Measurements from ENCODE around the gene NDRG4.
A peak's percentile ranks its signal among the peaks of the same experiment; 100 is the strongest.

GRCh38 chr16:58499615-58500351, at the start of gene NDRG4:
- TF ChIP-seq USF2 (IDR thresholded peaks at IDR 0.05; ENCODE audit: borderline replicate concordance, low read depth, low read length) (no peak), CTCF (IDR thresholded peaks at IDR 0.05) (no peak), REST (IDR thresholded peaks at IDR 0.05; ENCODE audit: low read depth, low read length) (0 out of 2 replicates have a peak, but pooled peaks have one; percentile 11), MXI1 (IDR thresholded peaks at IDR 0.05; ENCODE audit: low read depth, low read length) (peak; percentile 56; the same call in 1 of the 2 replicates), TAF1 (IDR thresholded peaks at IDR 0.05; ENCODE audit: borderline replicate concordance, low read depth, low read length) (peak; percentile 68; the same call in 1 of the 2 replicates), YY1 (IDR thresholded peaks at IDR 0.05; ENCODE audit: low read depth) (peak; percentile 62; the same call in 1 of the 2 replicates), MAX (IDR thresholded peaks at IDR 0.05; ENCODE audit: low read depth) (peak; percentile 40), USF1 (IDR thresholded peaks at IDR 0.05; ENCODE audit: borderline replicate concordance, low read depth) (no peak), POLR2AphosphoS5 (IDR thresholded peaks at IDR 0.05; ENCODE audit: low read depth, low read length) (peak; percentile 98), NFIC (IDR thresholded peaks at IDR 0.05; ENCODE audit: borderline replicate concordance) (no peak)

All from SK-N-SH (cell line).